ENCODE measurements around the gene GNG10. TPM values are rescaled to one million over a fixed set of nuclear protein-coding genes. Genes with fewer than 3 reads are reported as not detected.

GNG10 gene
- total RNA-seq, 1 donor from 2014 or later, result 29.6 TPM

- Histone ChIP-seq H3K27ac (ENCODE audit: low read depth, low read length) (no peak overlapping the region), H3K9ac (ENCODE audit: low read length) (no peak overlapping the region), H3K9me3 (ENCODE audit: insufficient read depth, low read depth, low read length) (no peaks in the 10 kb centered on the region), H3K4me3 (ENCODE audit: insufficient read depth, low read depth, low read length) (no peak overlapping the region), H2AFZ (ENCODE audit: low read depth, low read length) (no peak overlapping the region), H3K4me2 (ENCODE audit: low read length) (no peak overlapping the region), H3K36me3 (ENCODE audit: insufficient read depth, low read length) (no peaks in the 10 kb centered on the region), H3K4me1 (ENCODE audit: insufficient read depth, low read length) (no peaks in the 10 kb centered on the region), H3K79me2 (ENCODE audit: insufficient read depth, low read length) (no peaks in the 10 kb centered on the region), H4K20me1 (ENCODE audit: insufficient read depth, low read length) (no peaks in the 10 kb centered on the region), H3K27me3 (ENCODE audit: insufficient read depth, low read length) (no peaks in the 10 kb centered on the region)
- Mint-ChIP-seq H3K27me3 (ENCODE audit: low read depth, unreplicated experiment) (no peaks in the 10 kb centered on the region), H3K4me1 (ENCODE audit: low read depth, unreplicated experiment) (no peaks in the 10 kb centered on the region), H3K4me3 (ENCODE audit: unreplicated experiment) (no peak overlapping the region), H3K27ac (ENCODE audit: unreplicated experiment) (no peak overlapping the region), H3K36me3 (ENCODE audit: low read depth, unreplicated experiment) (no peaks in the 10 kb centered on the region), H3K9me3 (ENCODE audit: unreplicated experiment) (no peaks in the 10 kb centered on the region)
- peak; percentile 31 for DNase-seq (ENCODE audit: low read depth)
- TF ChIP-seq EZH2 (IDR thresholded peaks at IDR 0.05; ENCODE audit: insufficient read depth, low read length) (no peak), CTCF (IDR thresholded peaks at IDR 0.05; ENCODE audit: insufficient read depth, low read depth, low read length) (peak; percentile 22)
- peak; percentile 50 for FAIRE-seq
These were observed 30.4 kb downstream of the GNG10 start for GRCh38 chr9:111691672-111692329.

- Histone ChIP-seq H3K9me3 (ENCODE audit: insufficient read depth, low read depth, low read length) (no peaks in the 10 kb centered on the region), H3K4me1 (ENCODE audit: insufficient read depth, low read length) (no peaks in the 10 kb centered on the region), H3K27ac (ENCODE audit: low read depth, low read length) (no peak overlapping the region), H3K9ac (ENCODE audit: low read length) (no peak overlapping the region), H4K20me1 (ENCODE audit: insufficient read depth, low read length) (no peaks in the 10 kb centered on the region), H3K27me3 (ENCODE audit: insufficient read depth, low read length) (no peaks in the 10 kb centered on the region), H3K4me2 (ENCODE audit: low read length) (no peak overlapping the region), H3K36me3 (ENCODE audit: insufficient read depth, low read length) (no peaks in the 10 kb centered on the region), H3K4me3 (ENCODE audit: insufficient read depth, low read depth, low read length) (no peak overlapping the region), H3K79me2 (ENCODE audit: insufficient read depth, low read length) (no peaks in the 10 kb centered on the region), H2AFZ (ENCODE audit: low read depth, low read length) (no peak overlapping the region)
- H3K4me3 Mint-ChIP-seq (ENCODE audit: unreplicated experiment), result no peak overlapping the region
- H3K4me1 Mint-ChIP-seq (ENCODE audit: low read depth, unreplicated experiment), result no peaks in the 10 kb centered on the region
- H3K36me3 Mint-ChIP-seq (ENCODE audit: low read depth, unreplicated experiment), result peaks cover 8% of the 10 kb centered on the region
- H3K9me3 Mint-ChIP-seq (ENCODE audit: unreplicated experiment), result peaks cover 4% of the 10 kb centered on the region
- no peak overlapping the region for H3K27ac Mint-ChIP-seq (ENCODE audit: unreplicated experiment)
- FAIRE-seq (no peak), DNase-seq (ENCODE audit: low read depth) (no peak)
- TF ChIP-seq EZH2 (IDR thresholded peaks at IDR 0.05; ENCODE audit: insufficient read depth, low read length) (no peak), CTCF (IDR thresholded peaks at IDR 0.05; ENCODE audit: insufficient read depth, low read depth, low read length) (no peak)
- H3K27me3 Mint-ChIP-seq (ENCODE audit: low read depth, unreplicated experiment), result no peaks in the 10 kb centered on the region
These were observed 35.4 kb downstream of the GNG10 start for GRCh38 chr9:111696796-111697195.

- H3K36me3 ChIP-seq (ENCODE audit: insufficient read depth, low read length), result no peaks in the 10 kb centered on the region
- H3K27ac ChIP-seq (ENCODE audit: low read depth, low read length), result no peak overlapping the region
- peaks cover 4% of the 10 kb centered on the region for H3K9me3 Mint-ChIP-seq (ENCODE audit: unreplicated experiment)
- H3K4me3 ChIP-seq (ENCODE audit: insufficient read depth, low read depth, low read length), result no peak overlapping the region
- H3K36me3 Mint-ChIP-seq (ENCODE audit: low read depth, unreplicated experiment), result peaks cover 8% of the 10 kb centered on the region
- DNase-seq (ENCODE audit: low read depth), result no peak
- no peak overlapping the region for H3K4me3 Mint-ChIP-seq (ENCODE audit: unreplicated experiment)
- no peak for TF ChIP-seq EZH2 (IDR thresholded peaks at IDR 0.05; ENCODE audit: insufficient read depth, low read length)
- no peak for TF ChIP-seq CTCF (IDR thresholded peaks at IDR 0.05; ENCODE audit: insufficient read depth, low read depth, low read length)
- no peak for FAIRE-seq
- no peak overlapping the region for H3K9ac ChIP-seq (ENCODE audit: low read length)
- no peak overlapping the region for H3K4me2 ChIP-seq (ENCODE audit: low read length)
- H3K4me1 Mint-ChIP-seq (ENCODE audit: low read depth, unreplicated experiment), result no peaks in the 10 kb centered on the region
- H3K4me1 ChIP-seq (ENCODE audit: insufficient read depth, low read length), result no peaks in the 10 kb centered on the region
- H4K20me1 ChIP-seq (ENCODE audit: insufficient read depth, low read length), result no peaks in the 10 kb centered on the region
- H3K79me2 ChIP-seq (ENCODE audit: insufficient read depth, low read length), result no peaks in the 10 kb centered on the region
- H2AFZ ChIP-seq (ENCODE audit: low read depth, low read length), result no peak overlapping the region
- H3K9me3 ChIP-seq (ENCODE audit: insufficient read depth, low read depth, low read length), result no peaks in the 10 kb centered on the region
- no peaks in the 10 kb centered on the region for H3K27me3 Mint-ChIP-seq (ENCODE audit: low read depth, unreplicated experiment)
- no peaks in the 10 kb centered on the region for H3K27me3 ChIP-seq (ENCODE audit: insufficient read depth, low read length)
- H3K27ac Mint-ChIP-seq (ENCODE audit: unreplicated experiment), result no peak overlapping the region
These were observed 39.4 kb downstream of the GNG10 start for GRCh38 chr9:111700776-111701175.

All from astrocyte (in vitro differentiated cells and primary cell).